Smooth muscle cell (in vitro differentiated cells): ENCODE data around the gene HBZ. TPM values are rescaled to one million over a fixed set of nuclear protein-coding genes. Genes with fewer than 3 reads are reported as not detected.
"Not testable (repeated sequence)": the region's sequence is repeated elsewhere in the genome, so short reads cannot be mapped to it uniquely, and the experiment has no call there.

Source experiments
- DNase-seq: peaks from one replicate; lab custom pipeline; 2025; ENCODE audit not compliant: unreplicated experiment; lab: John Stamatoyannopoulos, UW
- H2AFZ ChIP-seq: fragments of 200-600 bp; sonication (generic); 2 replicates; pipeline ENCODE4 v1.6.0; 2016; ENCODE audit warnings: antibody characterized with exemption, low read depth, mild to moderate bottlenecking
- H3F3A ChIP-seq: fragments of 200-600 bp; sonication (generic); 2 replicates; pipeline ENCODE4 v1.6.0; 2017; ENCODE audit warnings: antibody characterized with exemption, low read depth
- H3K27ac ChIP-seq: fragments of 200-600 bp; sonication (generic); 2 replicates; pipeline ENCODE4 v1.5.1; 2016; ENCODE audit warnings: low read depth, mild to moderate bottlenecking
- H3K27me3 ChIP-seq: fragments of 200-600 bp; sonication (generic); 2 replicates; pipeline ENCODE4 v1.6.1; 2016; ENCODE audit warnings: low read depth, mild to moderate bottlenecking
- H3K36me3 ChIP-seq: fragments of 200-600 bp; sonication (generic); 2 replicates; pipeline ENCODE4 v1.5.1; 2016; ENCODE audit warnings: low read depth
- H3K4me1 ChIP-seq: fragments of 200-600 bp; sonication (generic); 2 replicates; pipeline ENCODE4 v1.5.1; 2016; ENCODE audit warnings: low read depth
- H3K4me2 ChIP-seq: fragments of 200-600 bp; sonication (generic); 2 replicates; pipeline ENCODE4 v1.6.0; 2016; ENCODE audit warnings: mild to moderate bottlenecking
- H3K4me3 ChIP-seq: fragments of 200-600 bp; sonication (generic); 2 replicates; pipeline ENCODE4 v1.5.1; 2016; ENCODE audit warnings: mild to moderate bottlenecking
- H3K79me2 ChIP-seq: fragments of 200-600 bp; sonication (generic); 2 replicates; pipeline ENCODE4 v1.6.0; 2016; ENCODE audit warnings: low read depth, mild to moderate bottlenecking
- H3K9ac ChIP-seq: fragments of 200-600 bp; sonication (generic); 2 replicates; pipeline ENCODE4 v1.6.0; 2016; ENCODE audit warnings: low read depth
- H3K9me3 ChIP-seq: fragments of 200-600 bp; sonication (generic); replicated peaks from 2 replicates; pipeline ENCODE4 v1.5.1; 2016; ENCODE audit warnings: low read depth
- H4K20me1 ChIP-seq: fragments of 200-600 bp; sonication (generic); 2 replicates; pipeline ENCODE4 v1.6.0; 2016; ENCODE audit warnings: low read depth
- WGBS: methylation state at CpG from one replicate; pipeline ENCODE4 v1.1.7; 2016; ENCODE audit warnings: low lambda C conversion rate; 5-methylcytosine and 5-hydroxymethylcytosine counted together
- polyA plus RNA-seq: library from polyadenylated mRNA; unstranded; fragments of >200 nt; fragmentation: Nextera tagmentation; extraction: Ambion mirVana; gene quantifications from 2 replicates; pipeline ENCODE4 v1.2.1, GENCODE V29; 2016
- total RNA-seq: library from RNA; depleted of rRNA; stranded (reverse); fragments of >200 nt; gene quantifications from 2 replicates; pipeline ENCODE4 v1.2.3, GENCODE V29; 2014
- TF ChIP-seq, protein P1 (sequence below): fragments of 200-600 bp; sonication (generic); IDR thresholded peaks from 2 replicates; pipeline ENCODE4 v1.5.1; 2017; ENCODE audit warnings: borderline replicate concordance, mild to moderate bottlenecking, antibody characterized with exemption; ENCODE audit not compliant: insufficient read depth, poor library complexity, severe bottlenecking

The HBZ gene
- total and polyA plus RNA-seq, 2 experiments from 2014 or later = not detected

- DNase-seq = no peak
- no peak overlapping the region for H2AFZ ChIP-seq
- no peaks in the 10 kb centered on the region for H3K27me3 ChIP-seq
Observed at GRCh38 chr16:149024-149660, 3.3 kb upstream of the HBZ start.

DNA sequence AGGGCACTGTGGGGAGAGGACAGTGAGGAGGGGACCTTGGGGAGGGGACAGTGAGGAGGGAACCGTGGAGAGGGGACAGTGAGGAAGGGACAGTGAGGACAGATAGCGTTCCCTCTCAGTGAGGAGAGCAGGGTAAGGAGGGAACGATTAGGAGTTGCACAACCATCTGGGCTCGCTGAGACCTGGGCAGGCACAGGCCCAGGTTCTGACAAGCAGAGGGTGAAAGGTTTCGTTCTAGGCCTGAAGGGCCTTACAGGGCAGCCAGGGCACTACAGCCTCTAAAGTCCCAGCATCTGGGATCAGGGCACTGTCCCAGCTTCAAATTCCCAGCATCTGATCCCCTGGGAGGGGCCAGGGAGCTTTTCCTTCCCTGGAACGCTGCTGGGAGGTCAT lies 681 bp downstream of the HBZ start:
- not testable (repeated sequence) for DNase-seq, H3K36me3 ChIP-seq

More at GRCh38 chr16:149024-149660, 3.3 kb upstream of the HBZ start:
- TF ChIP-seq, protein P1, sequence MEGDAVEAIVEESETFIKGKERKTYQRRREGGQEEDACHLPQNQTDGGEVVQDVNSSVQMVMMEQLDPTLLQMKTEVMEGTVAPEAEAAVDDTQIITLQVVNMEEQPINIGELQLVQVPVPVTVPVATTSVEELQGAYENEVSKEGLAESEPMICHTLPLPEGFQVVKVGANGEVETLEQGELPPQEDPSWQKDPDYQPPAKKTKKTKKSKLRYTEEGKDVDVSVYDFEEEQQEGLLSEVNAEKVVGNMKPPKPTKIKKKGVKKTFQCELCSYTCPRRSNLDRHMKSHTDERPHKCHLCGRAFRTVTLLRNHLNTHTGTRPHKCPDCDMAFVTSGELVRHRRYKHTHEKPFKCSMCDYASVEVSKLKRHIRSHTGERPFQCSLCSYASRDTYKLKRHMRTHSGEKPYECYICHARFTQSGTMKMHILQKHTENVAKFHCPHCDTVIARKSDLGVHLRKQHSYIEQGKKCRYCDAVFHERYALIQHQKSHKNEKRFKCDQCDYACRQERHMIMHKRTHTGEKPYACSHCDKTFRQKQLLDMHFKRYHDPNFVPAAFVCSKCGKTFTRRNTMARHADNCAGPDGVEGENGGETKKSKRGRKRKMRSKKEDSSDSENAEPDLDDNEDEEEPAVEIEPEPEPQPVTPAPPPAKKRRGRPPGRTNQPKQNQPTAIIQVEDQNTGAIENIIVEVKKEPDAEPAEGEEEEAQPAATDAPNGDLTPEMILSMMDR = no peak
- no peaks in the 10 kb centered on the region for H3K36me3 ChIP-seq
- H3F3A ChIP-seq = no peaks in the 10 kb centered on the region
- WGBS = 68% methylated on average over 9 of the region's 9 CpGs
- no peaks in the 10 kb centered on the region for H3K79me2 ChIP-seq
- no peak overlapping the region for H3K4me2 ChIP-seq
- no peak overlapping the region for H3K9ac ChIP-seq
- no peaks in the 10 kb centered on the region for H4K20me1 ChIP-seq
- no peaks in the 10 kb centered on the region for H3K4me1 ChIP-seq
- no peak overlapping the region for H3K27ac ChIP-seq
- H3K9me3 ChIP-seq = no peaks in the 10 kb centered on the region
- H3K4me3 ChIP-seq = no peak overlapping the region

DNA sequence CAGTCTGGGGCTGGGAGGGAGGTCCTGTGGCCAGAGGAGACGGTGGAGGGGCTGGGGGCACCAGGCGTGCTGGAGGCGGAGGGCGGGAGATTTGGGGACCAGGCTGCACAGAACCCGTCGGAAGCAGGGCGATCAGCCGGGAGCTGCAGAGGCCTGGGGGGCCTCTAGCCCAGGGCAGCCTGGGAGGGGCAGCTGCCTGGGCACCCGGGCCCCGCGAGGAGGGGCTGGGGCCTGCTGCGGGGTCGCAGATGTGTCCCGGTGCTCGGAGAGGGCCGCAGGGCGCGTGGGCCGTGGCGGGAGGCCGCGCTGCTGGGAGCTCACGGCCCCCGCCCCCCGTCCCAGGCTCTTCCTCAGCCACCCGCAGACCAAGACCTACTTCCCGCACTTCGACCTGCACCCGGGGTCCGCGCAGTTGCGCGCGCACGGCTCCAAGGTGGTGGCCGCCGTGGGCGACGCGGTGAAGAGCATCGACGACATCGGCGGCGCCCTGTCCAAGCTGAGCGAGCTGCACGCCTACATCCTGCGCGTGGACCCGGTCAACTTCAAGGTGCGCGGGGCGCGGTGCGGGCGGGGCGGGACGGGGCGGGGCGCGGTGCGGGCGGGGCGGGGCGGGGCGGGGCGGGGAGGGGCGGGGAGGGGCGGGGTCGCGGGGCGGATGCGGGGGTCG lies 1.2 kb downstream of the HBZ start:
- not testable (repeated sequence) for H3K36me3 ChIP-seq, H2AFZ ChIP-seq, DNase-seq, H3K9ac ChIP-seq, H3F3A ChIP-seq, H3K79me2 ChIP-seq, H3K4me3 ChIP-seq, H4K20me1 ChIP-seq, H3K4me1 ChIP-seq, H3K4me2 ChIP-seq, H3K27ac ChIP-seq, H3K9me3 ChIP-seq
- WGBS = no CpG with 5 or more reads among the region's 74 CpGs
- H3K27me3 ChIP-seq = peaks cover 38% of the 10 kb centered on the region

More for the DNA sequence above, 681 bp downstream of the HBZ start:
- H3K4me1 ChIP-seq, H3K79me2 ChIP-seq, H3F3A ChIP-seq, H3K27ac ChIP-seq, H2AFZ ChIP-seq, H4K20me1 ChIP-seq, H3K9ac ChIP-seq, H3K4me3 ChIP-seq, H3K4me2 ChIP-seq, H3K9me3 ChIP-seq: not testable (repeated sequence)
- WGBS = 87% methylated on average over 4 of the region's 6 CpGs
- peaks cover 33% of the 10 kb centered on the region for H3K27me3 ChIP-seq

- H3K27ac ChIP-seq = no peak overlapping the region
- no peaks in the 10 kb centered on the region for H3K9me3 ChIP-seq
- no peak overlapping the region for H3K9ac ChIP-seq
- peak overlapping the region; percentile 68 for H3K4me3 ChIP-seq
- WGBS = 5% methylated on average over 39 of the region's 59 CpGs
- no peaks in the 10 kb centered on the region for H4K20me1 ChIP-seq
- peaks cover 44% of the 10 kb centered on the region for H3K27me3 ChIP-seq
- no peaks in the 10 kb centered on the region for H3F3A ChIP-seq
- H3K4me2 ChIP-seq = peak overlapping the region; percentile 97
- peak overlapping the region; percentile 97 for H2AFZ ChIP-seq
- H3K79me2 ChIP-seq = no peaks in the 10 kb centered on the region
- DNase-seq = no peak
- H3K4me1 ChIP-seq = peaks cover 8% of the 10 kb centered on the region
- TF ChIP-seq, protein P1 = no peak
- H3K36me3 ChIP-seq = no peaks in the 10 kb centered on the region
Observed at GRCh38 chr16:154217-155030, 2.0 kb downstream of the HBZ start.
